ENCODE data around the gene MBNL1. TPM values are rescaled to one million over a fixed set of nuclear protein-coding genes. Genes with fewer than 3 reads are reported as not detected.

The MBNL1 gene
- total RNA-seq, 2 donors from 2014 or later, result 199 to 327 TPM

GRCh38 chr3:152279479-152279878 lies 10.8 kb downstream of the MBNL1 start:
- H3K4me3 ChIP-seq, result no peak overlapping the region
- H3K27ac ChIP-seq, result peak overlapping the region; percentile 58 to 66
- no peaks in the 10 kb centered on the region for H3K27me3 ChIP-seq
- peaks cover 0 to 97% of the 10 kb centered on the region in 2 donors for H3K4me1 ChIP-seq
- DNase-seq (ENCODE audit: low spot score), result no peak
- H3K36me3 ChIP-seq, result no peaks in the 10 kb centered on the region
- TF ChIP-seq, protein P1, sequence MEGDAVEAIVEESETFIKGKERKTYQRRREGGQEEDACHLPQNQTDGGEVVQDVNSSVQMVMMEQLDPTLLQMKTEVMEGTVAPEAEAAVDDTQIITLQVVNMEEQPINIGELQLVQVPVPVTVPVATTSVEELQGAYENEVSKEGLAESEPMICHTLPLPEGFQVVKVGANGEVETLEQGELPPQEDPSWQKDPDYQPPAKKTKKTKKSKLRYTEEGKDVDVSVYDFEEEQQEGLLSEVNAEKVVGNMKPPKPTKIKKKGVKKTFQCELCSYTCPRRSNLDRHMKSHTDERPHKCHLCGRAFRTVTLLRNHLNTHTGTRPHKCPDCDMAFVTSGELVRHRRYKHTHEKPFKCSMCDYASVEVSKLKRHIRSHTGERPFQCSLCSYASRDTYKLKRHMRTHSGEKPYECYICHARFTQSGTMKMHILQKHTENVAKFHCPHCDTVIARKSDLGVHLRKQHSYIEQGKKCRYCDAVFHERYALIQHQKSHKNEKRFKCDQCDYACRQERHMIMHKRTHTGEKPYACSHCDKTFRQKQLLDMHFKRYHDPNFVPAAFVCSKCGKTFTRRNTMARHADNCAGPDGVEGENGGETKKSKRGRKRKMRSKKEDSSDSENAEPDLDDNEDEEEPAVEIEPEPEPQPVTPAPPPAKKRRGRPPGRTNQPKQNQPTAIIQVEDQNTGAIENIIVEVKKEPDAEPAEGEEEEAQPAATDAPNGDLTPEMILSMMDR (IDR thresholded peaks at IDR 0.05), result no peak
- no peaks in the 10 kb centered on the region for H3K9me3 ChIP-seq

GRCh38 chr3:152280539-152280938 lies 11.8 kb downstream of the MBNL1 start:
- TF ChIP-seq, protein P1 (IDR thresholded peaks at IDR 0.05), result no peak
- Histone ChIP-seq H3K36me3 (no peaks in the 10 kb centered on the region), H3K4me1 (peaks cover 0 to 98% of the 10 kb centered on the region in 2 donors), H3K9me3 (no peaks in the 10 kb centered on the region), H3K27me3 (no peaks in the 10 kb centered on the region), H3K27ac (peak overlapping the region; percentile 58 to 66), H3K4me3 (no peak overlapping the region)
- DNase-seq (ENCODE audit: low spot score), result no peak

- H3K4me1 ChIP-seq, result peaks cover 0 to 96% of the 10 kb centered on the region in 2 donors
- TF ChIP-seq, protein P1 (IDR thresholded peaks at IDR 0.05), result no peak
These were observed 12.5 kb downstream of the MBNL1 start for GRCh38 chr3:152281133-152281713.

GRCh38 chr3:152282813-152283212 lies 14.1 kb downstream of the MBNL1 start:
- Histone ChIP-seq H3K27me3 (no peaks in the 10 kb centered on the region), H3K4me3 (no peak overlapping the region), H3K9me3 (no peaks in the 10 kb centered on the region), H3K4me1 (peaks cover 0 to 92% of the 10 kb centered on the region in 2 donors), H3K27ac (peak overlapping the region; percentile 39 to 55), H3K36me3 (no peaks in the 10 kb centered on the region)
- TF ChIP-seq, protein P1 (IDR thresholded peaks at IDR 0.05), result no peak
- no peak for DNase-seq (ENCODE audit: low spot score)

More at GRCh38 chr3:152281133-152281713, 12.5 kb downstream of the MBNL1 start:
- H3K36me3 ChIP-seq, result no peaks in the 10 kb centered on the region
- no peaks in the 10 kb centered on the region for H3K27me3 ChIP-seq
- DNase-seq (ENCODE audit: low spot score), result no peak
- H3K4me3 ChIP-seq, result no peak overlapping the region
- H3K27ac ChIP-seq, result peak overlapping the region; percentile 58 to 63
- H3K9me3 ChIP-seq, result no peaks in the 10 kb centered on the region

- peaks cover 0 to 92% of the 10 kb centered on the region in 2 donors for H3K4me1 ChIP-seq
- H3K27me3 ChIP-seq, result no peaks in the 10 kb centered on the region
- H3K36me3 ChIP-seq, result no peaks in the 10 kb centered on the region
- DNase-seq (ENCODE audit: low spot score), result no peak
- no peaks in the 10 kb centered on the region for H3K9me3 ChIP-seq
- H3K27ac ChIP-seq, result peak overlapping the region; percentile 39 to 55
- TF ChIP-seq, protein P1 (IDR thresholded peaks at IDR 0.05), result no peak
- no peak overlapping the region for H3K4me3 ChIP-seq
These were observed 15.0 kb downstream of the MBNL1 start for GRCh38 chr3:152283492-152284381.

All from right atrium auricular region (tissue), 2 donors.